Stimulated activated CD8-positive, alpha-beta memory T cell treated with anti-CD3 and anti-CD28 coated beads, Interleukin-15, amount 100 ng/mL, for 48 hours (primary cell): ENCODE data around the gene KIF1C.
A peak's percentile ranks its signal among the peaks of the same experiment; 100 is the strongest.

Source experiments
- DNase-seq, 2 donors: peaks; one replicate each; pipeline ENCODE4 v3.0.0-alpha.2; 2020; ENCODE audit warnings: low read depth in 2 of 2

The KIF1C gene

DNA sequence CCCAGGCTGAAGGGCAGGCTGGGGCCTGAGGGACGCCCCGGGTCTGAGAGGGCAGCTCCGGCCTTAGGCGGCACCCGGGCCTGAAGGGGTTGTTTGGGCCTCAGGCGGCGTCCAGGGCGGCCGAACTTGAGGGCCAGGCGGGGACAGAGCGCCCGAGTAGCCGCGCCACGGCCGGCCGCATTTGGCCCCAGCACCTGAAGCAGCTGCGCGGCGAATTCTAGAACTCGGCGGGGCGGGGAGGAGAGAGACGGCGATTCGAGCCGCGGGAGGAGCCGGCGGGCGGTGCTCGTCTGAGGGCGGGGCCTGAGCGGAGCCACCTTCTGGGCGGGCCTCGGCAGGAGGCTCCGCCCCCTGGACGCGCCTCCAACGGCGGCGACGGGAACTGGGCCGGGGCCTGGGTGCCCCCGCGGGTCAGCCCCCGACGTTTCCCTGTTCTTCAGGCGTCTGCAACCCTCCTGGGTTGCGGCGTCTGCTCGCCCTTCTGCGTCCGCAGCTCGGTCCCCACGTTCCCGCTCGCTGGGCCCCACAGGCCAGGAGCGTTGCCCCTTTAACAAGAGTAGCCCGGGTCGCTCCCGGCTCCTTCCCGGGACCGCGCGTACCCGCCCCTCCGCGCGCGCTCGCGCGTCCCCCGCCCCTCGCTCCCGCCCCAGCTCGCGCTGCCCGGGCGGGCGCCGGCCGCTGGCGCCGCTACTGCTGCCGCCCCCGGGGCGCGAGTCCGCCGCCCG lies at the start of gene KIF1C, which contains the start of gene INCA1:
KIF1C (plus strand) TSS at position 649 of the 725 bp plus-strand sequence. CDS start 2,297 bp downstream, outside the sequence.
INCA1 (minus strand) TSS at position 221 of the 725 bp plus-strand sequence. CDS start 3,085 bp downstream, outside the sequence.
- peak; percentile 81 for DNase-seq

DNA sequence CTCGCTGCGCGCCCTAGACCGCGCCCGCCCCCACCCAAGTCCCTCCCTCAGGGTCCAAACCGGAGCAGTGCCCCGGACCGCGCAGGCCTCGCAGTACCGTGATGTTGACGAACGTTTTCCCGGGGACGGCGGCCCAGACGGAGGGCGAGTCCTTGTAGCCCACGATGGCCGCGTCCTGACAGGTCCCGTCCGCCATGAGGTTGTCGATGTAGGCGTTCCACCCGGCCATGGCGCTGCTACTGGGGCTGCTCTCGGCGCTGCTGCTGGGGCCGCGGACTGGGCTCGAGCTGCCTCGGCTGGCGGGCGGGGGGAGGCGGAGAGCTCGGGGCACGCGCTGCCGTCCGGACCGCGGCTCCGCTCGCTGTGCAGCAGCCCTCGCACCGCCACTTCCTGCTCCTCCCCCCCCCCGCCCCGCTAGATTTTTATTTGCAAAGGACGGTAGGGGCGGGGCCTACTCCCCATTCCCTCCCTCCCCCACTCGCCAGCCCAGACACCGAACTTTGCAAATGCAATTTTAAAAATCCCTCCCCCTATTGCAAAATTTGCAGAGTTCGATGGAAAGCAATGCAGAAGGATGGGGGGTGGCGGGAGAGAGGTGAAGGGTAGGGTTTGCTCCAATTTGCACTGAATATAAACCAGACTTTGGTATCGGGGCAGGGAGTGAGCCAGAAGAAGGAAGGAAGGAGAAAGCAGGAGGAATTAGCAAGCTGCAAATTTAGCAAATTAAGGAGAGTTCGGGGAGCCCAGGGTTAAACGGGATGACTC lies 49.4 kb upstream of the KIF1C start, which contains the start of gene PFN1:
PFN1 (minus strand) TSS at position 365 of the 765 bp plus-strand sequence; CDS start at position 229, 136 bp downstream.
- DNase-seq, result peak; percentile 84

DNA sequence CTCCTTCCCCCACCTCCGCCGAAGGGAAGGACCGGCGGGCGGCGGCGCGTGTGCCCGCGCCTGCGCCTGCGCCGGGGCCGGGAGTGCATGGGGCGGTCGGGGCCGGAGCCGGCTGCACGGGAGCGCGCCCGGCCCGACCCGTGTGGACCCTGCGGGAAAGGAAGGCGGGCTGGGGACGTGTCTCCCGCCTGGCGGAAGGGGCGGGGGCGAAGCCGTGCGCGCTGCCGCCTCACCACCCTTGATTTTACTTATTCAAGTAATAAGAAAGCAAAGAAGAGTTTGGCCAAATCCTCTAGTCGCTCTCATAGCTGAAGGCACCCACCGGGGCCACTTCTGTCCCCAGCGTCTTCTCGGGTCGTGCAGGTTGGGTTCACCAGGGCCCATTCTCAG lies 48.8 kb upstream of the KIF1C start:
- peak; percentile 76 to 78 for DNase-seq

- DNase-seq, result peak; percentile 64 to 75
Observed at GRCh38 chr17:4949321-4950074, 48.3 kb upstream of the KIF1C start.

- no peak for DNase-seq
Observed at GRCh38 chr17:4950075-4950745, 47.5 kb upstream of the KIF1C start.

DNA sequence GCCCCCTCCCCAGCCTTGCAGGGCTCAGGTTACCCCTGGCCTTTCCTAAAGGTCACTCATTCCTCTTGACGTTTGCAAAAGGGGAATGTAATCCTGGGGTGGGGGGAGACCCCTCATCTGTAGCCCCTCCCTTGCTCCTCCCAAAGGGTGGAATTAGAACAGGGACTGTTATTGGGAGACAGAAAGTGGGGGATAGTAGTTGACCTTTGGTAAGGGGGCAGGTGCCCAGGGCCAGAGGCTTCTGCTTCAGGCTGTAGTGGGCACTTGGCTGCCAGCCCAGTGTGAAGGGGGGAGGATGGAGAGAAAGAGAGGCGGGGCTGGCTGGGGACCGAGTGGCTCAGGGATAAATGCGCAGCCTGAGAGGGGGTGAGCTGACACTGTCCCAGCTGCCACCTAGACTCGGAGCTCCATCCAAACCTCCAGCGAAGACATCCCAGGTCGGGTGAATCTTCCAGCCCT lies 47.0 kb upstream of the KIF1C start, which contains the start of gene ENO3:
ENO3 (plus strand) TSS at position 374 of the 459 bp plus-strand sequence. CDS start 711 bp downstream, outside the sequence.
- no peak for DNase-seq

DNA sequence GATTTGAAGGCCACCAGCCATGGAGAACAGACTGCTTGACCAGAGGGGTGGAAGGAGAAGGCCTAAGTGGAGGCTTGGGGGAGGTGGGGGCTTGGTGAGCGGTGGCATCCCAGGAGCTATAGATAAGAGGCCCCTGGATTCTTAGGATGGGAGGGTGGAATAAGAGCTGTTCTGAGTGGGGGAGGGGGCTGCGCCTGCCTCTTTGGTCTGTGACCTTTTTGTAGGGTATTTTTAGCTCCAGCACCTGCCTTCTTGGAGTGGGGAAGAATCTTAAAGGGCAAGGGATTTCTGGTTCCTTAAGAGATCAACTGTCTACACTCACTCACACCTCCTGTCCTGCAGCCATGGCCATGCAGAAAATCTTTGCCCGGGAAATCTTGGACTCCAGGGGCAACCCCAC lies 46.3 kb upstream of the KIF1C start:
- DNase-seq, result no peak

DNA sequence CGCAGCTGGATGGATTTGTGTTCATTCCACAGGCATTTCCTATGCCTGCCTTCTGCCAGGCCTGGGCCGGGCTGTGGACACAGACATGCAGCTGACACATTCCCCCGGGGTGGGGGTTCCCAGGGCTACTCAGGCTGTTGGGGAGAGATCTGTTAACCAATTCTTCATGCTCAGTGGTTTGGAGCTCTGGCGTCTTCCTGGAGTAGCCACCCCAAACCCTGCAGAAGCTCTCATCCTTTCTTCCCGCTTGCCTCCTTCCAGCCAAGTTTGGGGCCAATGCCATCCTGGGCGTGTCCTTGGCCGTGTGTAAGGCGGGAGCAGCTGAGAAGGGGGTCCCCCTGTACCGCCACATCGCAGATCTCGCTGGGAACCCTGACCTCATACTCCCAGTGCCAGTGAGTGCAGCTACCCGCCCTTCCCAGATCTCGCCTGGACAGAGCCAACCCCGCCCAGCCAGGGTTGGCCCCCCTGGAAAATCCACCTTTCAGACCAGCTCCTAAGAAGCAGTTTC lies 44.2 kb upstream of the KIF1C start:
- DNase-seq, result no peak

DNA sequence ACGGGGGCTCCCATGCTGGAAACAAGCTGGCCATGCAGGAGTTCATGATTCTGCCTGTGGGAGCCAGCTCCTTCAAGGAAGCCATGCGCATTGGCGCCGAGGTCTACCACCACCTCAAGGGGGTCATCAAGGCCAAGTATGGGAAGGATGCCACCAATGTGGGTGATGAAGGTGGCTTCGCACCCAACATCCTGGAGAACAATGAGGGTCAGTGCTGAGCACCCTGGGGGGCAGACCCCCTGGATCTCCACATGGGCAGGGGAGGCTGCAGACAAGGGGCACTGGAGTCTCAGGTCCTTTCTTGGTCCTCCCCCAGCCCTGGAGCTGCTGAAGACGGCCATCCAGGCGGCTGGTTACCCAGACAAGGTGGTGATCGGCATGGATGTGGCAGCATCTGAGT lies 42.7 kb upstream of the KIF1C start:
- no peak for DNase-seq

DNA sequence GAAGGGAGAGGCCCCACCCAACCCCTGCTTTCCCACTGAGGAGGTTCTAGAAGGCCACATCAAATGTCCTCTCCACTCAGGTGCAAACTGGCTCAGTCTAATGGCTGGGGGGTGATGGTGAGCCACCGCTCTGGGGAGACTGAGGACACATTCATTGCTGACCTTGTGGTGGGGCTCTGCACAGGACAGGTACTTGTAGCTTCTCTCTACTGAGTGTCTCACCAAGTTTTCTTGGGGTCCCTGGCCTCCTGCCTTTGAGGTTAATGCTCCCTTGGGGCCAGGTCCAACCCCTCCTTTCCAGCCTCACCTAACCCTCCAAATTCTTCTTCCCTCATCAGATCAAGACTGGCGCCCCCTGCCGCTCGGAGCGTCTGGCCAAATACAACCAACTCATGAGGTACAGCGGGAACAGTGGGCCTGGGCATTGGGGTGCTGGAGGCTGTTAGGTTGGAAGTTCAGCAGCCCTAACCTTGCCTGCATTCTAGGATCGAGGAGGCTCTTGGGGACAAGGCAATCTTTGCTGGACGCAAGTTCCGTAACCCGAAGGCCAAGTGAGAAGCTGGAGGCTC lies 41.2 kb upstream of the KIF1C start:
- DNase-seq, result no peak

- DNase-seq, result no peak
Observed at GRCh38 chr17:4958102-4958501, 39.6 kb upstream of the KIF1C start.

- no peak for DNase-seq
Observed at GRCh38 chr17:4959261-4959965, 38.3 kb upstream of the KIF1C start.

GRCh38 chr17:4960279-4960922 lies 37.3 kb upstream of the KIF1C start:
- no peak for DNase-seq

- DNase-seq, result no peak
Observed at GRCh38 chr17:4965311-4965986, 32.3 kb upstream of the KIF1C start.

DNA sequence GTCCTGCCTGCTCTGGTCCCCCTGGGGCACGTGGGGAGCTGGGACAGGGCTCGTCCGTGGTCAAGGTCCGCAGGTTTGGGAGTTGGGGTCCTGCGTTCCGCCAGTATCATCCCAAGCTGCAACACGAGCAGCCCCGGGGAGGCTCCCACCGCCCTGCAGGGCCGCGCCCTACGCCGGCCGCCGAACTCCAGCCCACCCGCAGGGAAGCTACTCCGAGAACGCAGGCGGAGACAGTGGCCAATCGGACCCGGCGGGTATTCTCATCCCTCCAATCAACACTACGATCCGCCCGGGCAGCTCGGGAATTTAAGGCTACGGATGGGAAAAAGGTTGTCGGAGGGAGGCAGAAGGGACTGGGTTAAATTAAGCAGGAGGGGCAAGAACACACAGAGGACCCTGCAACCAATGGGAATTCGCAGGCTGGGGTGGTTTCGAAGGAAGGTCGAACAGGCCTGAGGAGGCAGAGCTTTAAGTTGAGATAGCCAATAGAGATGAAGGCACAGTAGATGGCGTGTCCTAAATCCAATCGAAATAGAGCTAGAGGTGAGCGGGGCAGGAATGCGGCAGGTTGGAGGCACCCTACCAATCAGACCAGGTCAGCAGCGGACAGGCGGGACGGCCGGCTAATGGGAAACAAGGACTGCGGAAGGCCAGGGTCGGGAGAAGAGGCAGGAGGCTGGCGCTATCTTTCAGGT lies 30.8 kb upstream of the KIF1C start:
- DNase-seq, result peak; percentile 87

DNA sequence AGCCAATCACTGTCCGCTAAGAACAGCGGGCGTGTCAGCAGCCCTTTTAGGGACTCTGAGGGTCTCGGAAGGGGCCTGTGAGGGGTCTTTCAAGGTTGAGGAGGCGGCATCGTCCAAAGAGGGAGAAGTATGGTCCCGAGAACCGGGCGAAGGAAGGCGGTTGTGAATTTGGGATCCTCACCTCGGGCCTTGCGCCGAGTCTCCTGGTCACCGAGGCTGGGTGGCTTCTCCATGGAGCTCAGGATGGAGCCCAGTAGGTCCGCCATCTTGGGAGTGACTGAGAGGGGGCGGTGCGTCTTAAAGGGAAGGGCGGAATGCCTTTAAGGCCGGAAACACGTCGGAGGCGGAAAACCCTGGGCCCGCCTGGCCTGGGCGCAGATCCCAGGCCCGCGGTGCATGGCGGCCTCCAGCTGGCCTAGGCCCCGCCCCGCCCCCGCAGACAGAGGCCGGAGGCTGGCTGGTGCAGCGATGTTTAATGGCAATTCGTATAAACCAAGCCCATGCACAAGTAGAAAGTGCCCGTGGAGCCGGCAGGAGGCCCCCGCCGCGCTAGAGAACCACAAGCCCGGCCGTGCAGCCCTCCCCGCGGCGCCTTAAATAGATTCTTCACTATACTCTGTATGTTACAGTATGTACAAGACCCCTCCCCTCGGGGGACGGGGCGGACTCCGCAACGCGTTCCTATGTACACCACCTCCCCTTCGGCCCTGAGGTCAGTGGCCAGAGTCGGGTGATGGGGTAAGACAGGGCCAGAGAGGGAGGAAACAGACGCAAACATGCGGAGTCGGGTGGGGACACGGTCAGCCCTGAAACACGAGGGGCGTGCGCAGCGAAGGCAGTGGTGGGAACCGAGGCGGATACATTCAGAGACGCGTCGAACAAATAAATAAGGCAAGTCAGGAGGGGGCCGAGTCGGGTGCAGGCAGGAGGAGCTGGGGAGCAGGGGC lies 29.9 kb upstream of the KIF1C start, which contains the start of gene SPAG7:
SPAG7 (minus strand) TSS at position 279 of the 947 bp plus-strand sequence; CDS start at position 266, 13 bp downstream.
- peak; percentile 86 to 88 for DNase-seq

- DNase-seq, result no peak
Observed at GRCh38 chr17:4968486-4969046, 29.2 kb upstream of the KIF1C start.
